Adipocyte (in vitro differentiated cells): ENCODE measurements around the gene KLF3.
"Not testable (repeated sequence)": the region's sequence is repeated elsewhere in the genome, so short reads cannot be mapped to it uniquely, and the experiment has no call there.

Experiments
- DNase-seq: peaks from one replicate; pipeline ENCODE4 v3.0.0-alpha.2; 2015; ENCODE audit warnings: low read depth
- H3K27me3 ChIP-seq: replicated peaks from 2 replicates; pipeline ENCODE4 v1.7.0; 2013; ENCODE audit warnings: mild to moderate bottlenecking, low read length, moderate library complexity; ENCODE audit not compliant: control insufficient read depth, insufficient read depth
- H3K36me3 ChIP-seq: 2 replicates; pipeline ENCODE4 v1.7.0; 2013; ENCODE audit warnings: low read length, mild to moderate bottlenecking, moderate library complexity; ENCODE audit not compliant: control insufficient read depth, insufficient read depth, severe bottlenecking
- H3K4me1 ChIP-seq: 2 replicates; pipeline ENCODE4 v1.7.0; 2013; ENCODE audit warnings: mild to moderate bottlenecking, low read length, moderate library complexity; ENCODE audit not compliant: control insufficient read depth, insufficient read depth
- H3K4me3 ChIP-seq: 2 replicates; pipeline ENCODE4 v1.7.0; 2013; ENCODE audit warnings: mild to moderate bottlenecking, low read length, moderate library complexity
- H3K9ac ChIP-seq: 2 replicates; pipeline ENCODE4 v1.7.0; 2013; ENCODE audit warnings: mild to moderate bottlenecking, low read length, moderate library complexity
- H3K9me3 ChIP-seq: 2 replicates; pipeline ENCODE4 v1.7.0; 2013; ENCODE audit warnings: mild to moderate bottlenecking, low read length, moderate library complexity; ENCODE audit not compliant: control insufficient read depth

KLF3 gene

DNA sequence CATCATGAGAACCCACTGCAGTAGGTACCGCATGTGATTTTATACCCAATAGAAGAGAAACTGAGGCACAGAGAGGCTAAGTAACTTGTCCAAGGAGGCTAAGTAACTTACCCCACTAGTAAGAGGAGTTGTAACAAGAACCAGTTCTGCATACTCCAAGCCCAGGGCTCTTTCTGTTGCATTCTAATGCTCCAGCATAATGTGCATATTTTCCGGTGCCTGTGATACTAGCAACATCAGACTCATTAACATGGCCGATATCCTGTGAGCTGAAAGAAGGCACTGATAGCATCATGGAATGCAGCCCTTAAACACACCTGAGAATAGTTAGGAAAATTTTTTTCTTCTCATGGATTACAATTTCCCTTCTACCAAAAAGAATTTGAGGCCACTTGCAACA lies 39.7 kb upstream of the KLF3 start:
- no peak for DNase-seq
- Histone ChIP-seq H3K4me3 (no peak overlapping the region), H3K27me3 (no peaks in the 10 kb centered on the region)

DNA sequence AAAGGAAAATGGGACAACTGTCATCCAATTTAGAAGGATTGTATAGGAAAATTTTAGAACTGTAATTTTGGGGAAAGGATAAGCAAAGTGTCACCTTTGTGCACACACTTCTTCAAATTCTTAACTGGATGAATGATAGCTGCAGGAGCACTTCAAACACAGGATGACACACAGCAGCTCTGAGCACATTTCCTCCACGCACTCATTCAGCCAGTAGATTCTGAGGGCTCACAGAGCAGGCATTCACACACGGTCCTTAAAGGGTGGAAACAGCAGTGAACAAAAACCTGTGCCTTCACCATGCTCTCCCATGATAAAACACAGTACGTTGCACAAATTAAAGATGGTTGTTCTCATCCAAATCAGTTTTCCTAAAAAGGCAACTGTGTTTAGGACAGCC lies 38.5 kb upstream of the KLF3 start:
- DNase-seq, result no peak
- no peaks in the 10 kb centered on the region for H3K27me3 ChIP-seq
- H3K36me3 ChIP-seq, result no peaks in the 10 kb centered on the region
- no peak overlapping the region for H3K4me3 ChIP-seq
- H3K9ac ChIP-seq, result no peak overlapping the region
- H3K9me3 ChIP-seq, result no peaks in the 10 kb centered on the region
- H3K4me1 ChIP-seq, result peaks cover 10% of the 10 kb centered on the region

More for the DNA sequence above, 39.7 kb upstream of the KLF3 start:
- H3K4me1 ChIP-seq, result peaks cover 10% of the 10 kb centered on the region
- no peaks in the 10 kb centered on the region for H3K9me3 ChIP-seq
- no peaks in the 10 kb centered on the region for H3K36me3 ChIP-seq
- H3K9ac ChIP-seq, result no peak overlapping the region

- not testable (repeated sequence) for H3K9ac ChIP-seq, H3K27me3 ChIP-seq, H3K4me3 ChIP-seq, H3K9me3 ChIP-seq, H3K4me1 ChIP-seq, H3K36me3 ChIP-seq, DNase-seq
These were observed 37.0 kb upstream of the KLF3 start for GRCh38 chr4:38626901-38627444.

DNA sequence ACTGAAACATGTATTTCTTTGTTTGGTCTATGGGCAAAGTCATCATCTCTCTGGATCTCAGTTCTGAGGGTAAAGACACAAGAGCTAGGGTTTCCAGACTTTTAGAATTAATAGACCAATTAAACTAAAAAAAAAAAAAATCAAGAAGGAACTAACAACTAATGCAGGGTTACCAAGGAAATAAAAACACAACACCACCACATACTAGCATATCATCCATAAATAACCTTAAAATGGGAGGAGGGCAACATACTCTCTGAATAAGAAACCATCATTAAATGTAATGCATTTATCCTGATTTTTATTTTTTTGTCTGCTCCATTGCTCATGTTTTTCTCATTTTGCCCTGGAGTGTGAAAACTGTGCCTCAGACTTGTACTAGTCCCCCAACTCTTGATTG lies 33.5 kb upstream of the KLF3 start:
- Histone ChIP-seq H3K36me3 (no peaks in the 10 kb centered on the region), H3K4me3 (no peak overlapping the region), H3K27me3 (no peaks in the 10 kb centered on the region), H3K4me1 (peaks cover 5% of the 10 kb centered on the region), H3K9ac (no peak overlapping the region), H3K9me3 (no peaks in the 10 kb centered on the region)
- DNase-seq, result no peak

GRCh38 chr4:38634047-38634759 lies 29.8 kb upstream of the KLF3 start:
- H3K9ac ChIP-seq, result no peak overlapping the region
- no peaks in the 10 kb centered on the region for H3K36me3 ChIP-seq
- H3K4me1 ChIP-seq, result peaks cover 12% of the 10 kb centered on the region
- H3K9me3 ChIP-seq, result no peaks in the 10 kb centered on the region
- peak; percentile 2 for DNase-seq
- no peak overlapping the region for H3K4me3 ChIP-seq
- H3K27me3 ChIP-seq, result no peaks in the 10 kb centered on the region

DNA sequence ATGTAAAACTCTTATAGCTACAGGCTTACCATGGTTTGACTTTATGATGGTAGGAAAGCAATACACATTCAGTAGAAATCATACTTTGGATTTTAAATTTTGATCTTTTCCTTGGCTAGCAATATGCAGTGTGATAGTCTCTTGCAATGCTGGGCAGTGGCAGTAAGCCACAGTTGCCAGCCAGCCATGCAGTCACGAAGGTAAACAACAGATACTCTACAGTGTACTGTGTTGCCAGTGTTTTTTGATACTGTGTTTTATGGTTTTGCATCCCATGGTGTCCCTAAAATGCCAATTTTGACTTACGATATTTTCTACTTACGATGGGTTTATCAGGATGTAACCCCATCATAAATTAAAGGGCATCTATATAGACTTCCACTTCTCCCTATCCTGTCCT lies 24.8 kb upstream of the KLF3 start:
- Histone ChIP-seq H3K9ac (no peak overlapping the region), H3K4me1 (peaks cover 9% of the 10 kb centered on the region), H3K9me3 (no peaks in the 10 kb centered on the region), H3K36me3 (no peaks in the 10 kb centered on the region), H3K4me3 (no peak overlapping the region), H3K27me3 (no peaks in the 10 kb centered on the region)
- no peak for DNase-seq

- no peaks in the 10 kb centered on the region for H3K36me3 ChIP-seq
- no peak for DNase-seq
These were observed 22.2 kb upstream of the KLF3 start for GRCh38 chr4:38641811-38642210.

DNA sequence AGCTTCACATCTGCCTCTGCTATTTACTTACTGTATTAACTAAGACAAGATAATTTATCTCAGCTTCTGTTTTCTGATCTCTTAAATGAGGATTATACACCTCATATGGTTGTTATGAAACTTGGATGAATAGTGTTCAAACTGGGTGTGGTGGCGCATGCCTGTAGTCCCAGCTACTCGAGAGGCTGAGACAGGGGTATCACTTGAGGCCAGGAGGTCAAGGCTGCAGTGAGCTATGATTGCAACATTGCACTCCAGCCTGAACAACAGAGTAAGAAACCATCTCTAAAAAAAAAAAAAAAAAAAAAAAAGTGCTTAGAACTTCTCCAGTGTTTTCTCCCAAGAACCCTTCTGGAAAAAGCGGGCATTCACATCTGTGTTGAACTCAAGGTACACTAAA lies 19.8 kb upstream of the KLF3 start:
- Histone ChIP-seq H3K36me3 (no peaks in the 10 kb centered on the region), H3K4me3 (no peak overlapping the region), H3K4me1 (no peaks in the 10 kb centered on the region), H3K27me3 (no peaks in the 10 kb centered on the region), H3K9ac (no peak overlapping the region), H3K9me3 (no peaks in the 10 kb centered on the region)
- no peak for DNase-seq

More at GRCh38 chr4:38641811-38642210, 22.2 kb upstream of the KLF3 start:
- no peaks in the 10 kb centered on the region for H3K27me3 ChIP-seq
- peaks cover 7% of the 10 kb centered on the region for H3K4me1 ChIP-seq
- no peaks in the 10 kb centered on the region for H3K9me3 ChIP-seq
- no peak overlapping the region for H3K4me3 ChIP-seq
- no peak overlapping the region for H3K9ac ChIP-seq

DNA sequence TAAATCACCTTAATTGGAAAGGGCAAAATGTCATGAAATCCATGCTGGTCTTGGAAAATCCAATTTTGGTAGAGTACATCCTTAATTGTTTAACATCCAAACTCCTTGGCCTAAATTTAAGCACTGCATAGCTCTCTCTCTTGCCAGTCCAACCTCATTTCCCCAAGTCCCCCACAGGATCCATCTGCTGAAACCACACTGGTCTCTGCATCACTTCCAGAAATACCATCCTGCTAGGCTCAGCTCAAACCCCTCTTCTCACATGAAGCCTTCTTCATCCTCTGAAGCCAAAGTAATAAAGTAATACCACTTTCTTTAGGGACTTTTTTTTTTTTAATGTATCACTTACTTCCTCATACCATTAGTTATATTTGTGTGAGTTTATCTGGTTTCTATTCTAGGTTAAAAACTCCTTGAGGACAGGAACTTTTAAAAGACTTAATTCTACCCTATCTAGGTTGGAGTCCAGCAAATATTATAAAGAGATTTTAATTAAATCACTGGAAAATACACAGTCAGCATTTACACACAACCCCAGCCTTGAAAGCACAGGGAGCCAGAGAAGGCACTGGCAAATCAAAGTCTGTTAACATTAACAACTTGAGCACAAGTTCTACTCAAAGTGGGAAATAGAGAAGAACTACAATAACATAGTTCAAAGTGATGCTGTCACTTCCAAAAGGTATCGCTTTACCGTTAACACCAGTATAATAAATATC lies 16.7 kb upstream of the KLF3 start:
- H3K4me3 ChIP-seq, result no peak overlapping the region
- no peaks in the 10 kb centered on the region for H3K27me3 ChIP-seq
- H3K4me1 ChIP-seq, result no peaks in the 10 kb centered on the region
- DNase-seq, result no peak
- no peaks in the 10 kb centered on the region for H3K36me3 ChIP-seq
- H3K9ac ChIP-seq, result no peak overlapping the region
- no peaks in the 10 kb centered on the region for H3K9me3 ChIP-seq

DNA sequence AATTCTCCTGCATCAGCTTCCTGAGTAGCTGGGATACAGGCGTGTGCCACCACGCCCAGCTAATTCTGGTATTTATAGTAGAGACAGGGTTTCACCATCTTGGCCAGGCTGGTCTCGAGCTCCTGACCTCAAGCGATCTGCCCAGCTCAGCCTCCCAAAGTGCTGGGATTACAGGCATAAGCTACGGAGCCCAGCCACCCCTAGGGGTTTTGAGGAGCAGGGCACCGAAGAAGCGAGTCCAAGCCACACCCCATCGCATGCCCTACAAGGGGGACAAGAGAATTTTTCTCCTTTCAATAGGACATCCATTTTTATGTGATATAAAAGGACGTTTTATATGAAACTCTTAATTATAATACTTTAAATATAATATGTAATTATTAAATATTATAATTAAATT lies 13.9 kb upstream of the KLF3 start:
- H3K9me3 ChIP-seq, result no peaks in the 10 kb centered on the region
- H3K9ac ChIP-seq, result no peak overlapping the region
- no peak for DNase-seq
- H3K4me1 ChIP-seq, result no peaks in the 10 kb centered on the region
- no peaks in the 10 kb centered on the region for H3K36me3 ChIP-seq
- H3K27me3 ChIP-seq, result no peaks in the 10 kb centered on the region
- no peak overlapping the region for H3K4me3 ChIP-seq

DNA sequence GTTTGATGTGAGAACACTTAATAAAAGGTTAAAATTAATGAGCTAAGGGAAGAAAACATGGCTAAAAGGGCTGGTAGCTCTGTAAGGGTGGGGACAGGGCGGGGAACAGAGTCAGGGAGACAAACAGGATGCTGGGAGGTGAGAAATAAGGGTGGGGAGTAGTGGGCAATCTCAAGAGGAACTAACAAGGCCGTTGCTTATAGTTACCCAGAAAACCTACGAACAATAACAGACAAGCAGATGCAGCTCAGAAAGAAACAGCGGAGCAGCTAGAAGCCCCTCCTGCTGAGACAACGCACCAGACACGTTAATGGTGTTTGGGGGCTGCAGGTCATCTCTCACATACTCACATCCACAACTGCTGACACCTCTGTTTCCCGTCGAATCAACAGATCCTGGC lies 9.7 kb upstream of the KLF3 start:
- Histone ChIP-seq H3K36me3 (no peaks in the 10 kb centered on the region), H3K9me3 (no peaks in the 10 kb centered on the region), H3K27me3 (no peaks in the 10 kb centered on the region), H3K9ac (no peak overlapping the region), H3K4me3 (no peak overlapping the region), H3K4me1 (no peaks in the 10 kb centered on the region)
- no peak for DNase-seq
